ENCODE measurements around the gene IRX5. TPM values are rescaled to one million over a fixed set of nuclear protein-coding genes. Genes with fewer than 3 reads are reported as not detected.

The IRX5 gene
- total and polyA plus RNA-seq, 2 of the 4 experiments (the other 2 are of a cell fraction) = not detected

GRCh38 chr16:54923055-54923473 lies 7.6 kb upstream of the IRX5 start:
- no CpG with 5 or more reads among the region's 4 CpGs for WGBS, 2 experiments (ENCODE audit: extremely low coverage in 2 of 2, insufficient read length in 1 of 2)
- in situ Hi-C loops (cut with MboI; ENCODE audit: low sequenced_read_pairs) = no loop called here
- H2BK20ac ChIP-seq (ENCODE audit: low read depth, low read length) = no peak overlapping the region
- H3K56ac ChIP-seq (ENCODE audit: extremely low read depth, insufficient read depth, low read length) = no peak overlapping the region
- no peak overlapping the region for H4K91ac ChIP-seq (ENCODE audit: insufficient read depth, low read depth, low read length)
- POLR2A ChIA-PET (ENCODE audit: unreplicated experiment) = no interaction called here
- no peak overlapping the region for H3K23ac ChIP-seq (ENCODE audit: low read depth, low read length)
- no peak for DNase-seq
- no peaks in the 10 kb centered on the region for H3K9me1 ChIP-seq (ENCODE audit: insufficient read depth, low read length)
- H2AK5ac ChIP-seq (ENCODE audit: low read depth, low read length) = no peak overlapping the region
- TF ChIP-seq, protein P1, sequence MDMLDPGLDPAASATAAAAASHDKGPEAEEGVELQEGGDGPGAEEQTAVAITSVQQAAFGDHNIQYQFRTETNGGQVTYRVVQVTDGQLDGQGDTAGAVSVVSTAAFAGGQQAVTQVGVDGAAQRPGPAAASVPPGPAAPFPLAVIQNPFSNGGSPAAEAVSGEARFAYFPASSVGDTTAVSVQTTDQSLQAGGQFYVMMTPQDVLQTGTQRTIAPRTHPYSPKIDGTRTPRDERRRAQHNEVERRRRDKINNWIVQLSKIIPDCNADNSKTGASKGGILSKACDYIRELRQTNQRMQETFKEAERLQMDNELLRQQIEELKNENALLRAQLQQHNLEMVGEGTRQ (IDR thresholded peaks at IDR 0.05; ENCODE audit: low read depth, low read length) = no peak
- TF ChIP-seq MAFK (IDR thresholded peaks at IDR 0.05; ENCODE audit: low read depth, low read length) (no peak), CHD1 (IDR thresholded peaks at IDR 0.05; ENCODE audit: low read depth, low read length) (no peak), FOS (IDR thresholded peaks at IDR 0.05; ENCODE audit: low read depth, low read length) (no peak), SMC3 (IDR thresholded peaks at IDR 0.05; ENCODE audit: low read depth, low read length) (no peak), CEBPB (IDR thresholded peaks at IDR 0.05; ENCODE audit: low read depth, low read length) (no peak), MXI1 (IDR thresholded peaks at IDR 0.05; ENCODE audit: borderline replicate concordance, low read depth, low read length) (no peak)
- TF ChIP-seq, protein P2, sequence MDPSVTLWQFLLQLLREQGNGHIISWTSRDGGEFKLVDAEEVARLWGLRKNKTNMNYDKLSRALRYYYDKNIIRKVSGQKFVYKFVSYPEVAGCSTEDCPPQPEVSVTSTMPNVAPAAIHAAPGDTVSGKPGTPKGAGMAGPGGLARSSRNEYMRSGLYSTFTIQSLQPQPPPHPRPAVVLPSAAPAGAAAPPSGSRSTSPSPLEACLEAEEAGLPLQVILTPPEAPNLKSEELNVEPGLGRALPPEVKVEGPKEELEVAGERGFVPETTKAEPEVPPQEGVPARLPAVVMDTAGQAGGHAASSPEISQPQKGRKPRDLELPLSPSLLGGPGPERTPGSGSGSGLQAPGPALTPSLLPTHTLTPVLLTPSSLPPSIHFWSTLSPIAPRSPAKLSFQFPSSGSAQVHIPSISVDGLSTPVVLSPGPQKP (IDR thresholded peaks at IDR 0.05; ENCODE audit: borderline replicate concordance, low read depth, low read length) = no peak
- H3K27me3 ChIP-seq (ENCODE audit: control insufficient read depth, insufficient read depth, low read length) = peaks cover 7% of the 10 kb centered on the region
- no peaks in the 10 kb centered on the region for H3K79me1 ChIP-seq (ENCODE audit: low read depth in 1 of 2, low read length in 2 of 2)
- H4K8ac ChIP-seq (ENCODE audit: low read depth in 2 of 2, low read length in 2 of 2) = no peak overlapping the region
- H3K4me1 ChIP-seq (ENCODE audit: control insufficient read depth, insufficient read depth, low read length) = no peaks in the 10 kb centered on the region
- no peak overlapping the region for H2BK15ac ChIP-seq (ENCODE audit: low read depth, low read length)
- no peak overlapping the region for H3K9ac ChIP-seq (ENCODE audit: low read depth, low read length)
- no peak overlapping the region for H3K14ac ChIP-seq (replicated peaks; ENCODE audit: low read depth, low read length)
- CTCF ChIA-PET = interaction anchor here (0.8 kb wide), 1 partner anchor 34 kb away, joined by 7 read pairs; no protein-coding TSS in a partner anchor
- no peak overlapping the region for H3K4me2 ChIP-seq (ENCODE audit: low read depth, low read length)
- H3K36me3 ChIP-seq (ENCODE audit: control insufficient read depth, insufficient read depth, low read length) = no peaks in the 10 kb centered on the region
- H3K27ac ChIP-seq (ENCODE audit: insufficient read depth, low read length) = no peak overlapping the region
- no peaks in the 10 kb centered on the region for H3K9me3 ChIP-seq (ENCODE audit: control insufficient read depth, insufficient read depth, low read length)
- intact Hi-C loops (cut with micrococcal nuclease) = loop anchor here (10.0 kb wide), 1 partner anchor 1378 kb away; no protein-coding TSS in a partner anchor
- H2AFZ ChIP-seq (replicated peaks; ENCODE audit: low read length, poor library complexity) = no peak overlapping the region
- H2AK9ac ChIP-seq (replicated peaks; ENCODE audit: low read depth, low read length, poor library complexity) = no peak overlapping the region
- no peak overlapping the region for H2BK5ac ChIP-seq (ENCODE audit: low read depth, low read length, poor library complexity, severe bottlenecking)
- ATAC-seq (ENCODE audit: low read depth) = no peak
- H2BK120ac ChIP-seq (ENCODE audit: low read depth, low read length) = no peak overlapping the region
- H4K5ac ChIP-seq (ENCODE audit: low read depth, low read length) = no peak overlapping the region
- no peaks in the 10 kb centered on the region for H4K20me1 ChIP-seq (ENCODE audit: insufficient read depth, low read length)
- no peak overlapping the region for H3K4ac ChIP-seq (ENCODE audit: low read depth, low read length)
- H3K18ac ChIP-seq (ENCODE audit: low read depth, low read length) = no peak overlapping the region
- dilution Hi-C loops (cut with HindIII; ENCODE audit: low sequenced_read_pairs, unreplicated experiment) = no loop called here
- no TSS peak for BruUV-seq (replicated peaks)
- no peak overlapping the region for H3K4me3 ChIP-seq (ENCODE audit: insufficient read depth, low read depth, low read length)

All from IMR-90 (cell line).